Subcutaneous adipose tissue (tissue), 4 donors: ENCODE data around the gene ABCA4. TPM values are rescaled to one million over a fixed set of nuclear protein-coding genes. Genes with fewer than 3 reads are reported as not detected.

ENCODE experiments used
- total RNA-seq, 4 donors: library from RNA; depleted of rRNA; stranded (reverse); fragments of >200 nt; gene quantifications; one replicate each; pipeline ENCODE4 v1.1.0, GENCODE V29; 2016
- TF ChIP-seq, protein P1 (sequence below): fragments of 450-650 bp; IDR thresholded peaks from one replicate; pipeline ENCODE4 v1.5.1; 2016; ENCODE audit warnings: low read depth, mild to moderate bottlenecking, control low read depth, antibody characterized with exemption, moderate library complexity

The ABCA4 gene
- total RNA-seq, 4 donors from 2014 or later: 0.16 to 0.51 (median 0.30) TPM

DNA sequence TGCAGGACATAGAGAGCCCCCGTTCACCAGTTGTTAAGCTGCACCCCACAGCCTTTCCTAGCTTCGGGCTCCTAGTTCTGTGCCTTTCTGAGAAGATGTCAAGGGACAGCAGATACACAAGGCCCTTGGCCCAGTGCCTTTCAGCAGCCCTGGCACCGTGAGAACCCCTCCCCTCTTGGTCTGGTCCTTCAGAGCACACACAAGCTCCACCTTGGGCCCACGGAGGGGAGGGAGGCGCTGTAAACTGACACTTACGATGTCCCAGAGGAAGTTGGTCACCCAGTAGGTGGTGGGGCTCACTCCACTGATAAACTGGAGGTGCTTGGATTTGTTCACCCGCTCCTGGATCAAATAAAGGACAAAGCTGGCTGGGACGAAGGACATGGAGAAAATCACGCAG is 101.6 kb downstream of the ABCA4 start:
- TF ChIP-seq, protein P1, sequence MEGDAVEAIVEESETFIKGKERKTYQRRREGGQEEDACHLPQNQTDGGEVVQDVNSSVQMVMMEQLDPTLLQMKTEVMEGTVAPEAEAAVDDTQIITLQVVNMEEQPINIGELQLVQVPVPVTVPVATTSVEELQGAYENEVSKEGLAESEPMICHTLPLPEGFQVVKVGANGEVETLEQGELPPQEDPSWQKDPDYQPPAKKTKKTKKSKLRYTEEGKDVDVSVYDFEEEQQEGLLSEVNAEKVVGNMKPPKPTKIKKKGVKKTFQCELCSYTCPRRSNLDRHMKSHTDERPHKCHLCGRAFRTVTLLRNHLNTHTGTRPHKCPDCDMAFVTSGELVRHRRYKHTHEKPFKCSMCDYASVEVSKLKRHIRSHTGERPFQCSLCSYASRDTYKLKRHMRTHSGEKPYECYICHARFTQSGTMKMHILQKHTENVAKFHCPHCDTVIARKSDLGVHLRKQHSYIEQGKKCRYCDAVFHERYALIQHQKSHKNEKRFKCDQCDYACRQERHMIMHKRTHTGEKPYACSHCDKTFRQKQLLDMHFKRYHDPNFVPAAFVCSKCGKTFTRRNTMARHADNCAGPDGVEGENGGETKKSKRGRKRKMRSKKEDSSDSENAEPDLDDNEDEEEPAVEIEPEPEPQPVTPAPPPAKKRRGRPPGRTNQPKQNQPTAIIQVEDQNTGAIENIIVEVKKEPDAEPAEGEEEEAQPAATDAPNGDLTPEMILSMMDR: no peak

DNA sequence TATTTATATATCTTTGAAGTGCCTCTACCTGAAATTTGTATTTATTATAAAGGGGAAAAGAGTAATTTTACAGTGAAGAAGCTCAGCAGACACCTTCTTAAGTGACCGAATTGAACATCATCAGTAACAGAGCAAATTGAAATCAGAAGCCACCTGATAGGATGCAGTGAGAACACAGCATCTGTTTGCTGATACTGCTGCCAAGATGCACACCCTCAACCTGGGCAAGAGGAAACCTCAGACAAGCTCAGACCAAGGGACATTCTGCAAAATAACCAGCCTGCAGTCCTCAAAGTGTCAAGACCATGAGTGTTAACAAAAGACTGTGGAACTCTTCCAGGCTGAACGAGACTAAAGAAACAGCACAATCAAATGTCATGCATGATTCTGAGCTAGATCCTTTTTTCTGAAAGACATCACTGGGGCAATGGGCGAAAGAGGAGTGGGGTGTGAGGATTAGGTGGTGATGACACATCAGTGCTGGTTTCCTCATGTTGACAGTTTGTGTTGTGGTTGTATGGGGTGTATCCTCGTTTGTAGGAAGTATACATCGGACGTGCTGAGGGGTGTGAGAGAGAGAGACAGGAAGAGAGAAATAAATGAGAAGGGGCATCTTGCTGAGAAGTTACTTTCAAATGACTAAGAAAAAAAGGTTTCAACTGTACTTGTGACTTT is 103.7 kb downstream of the ABCA4 start:
- TF ChIP-seq, protein P1: no peak

DNA sequence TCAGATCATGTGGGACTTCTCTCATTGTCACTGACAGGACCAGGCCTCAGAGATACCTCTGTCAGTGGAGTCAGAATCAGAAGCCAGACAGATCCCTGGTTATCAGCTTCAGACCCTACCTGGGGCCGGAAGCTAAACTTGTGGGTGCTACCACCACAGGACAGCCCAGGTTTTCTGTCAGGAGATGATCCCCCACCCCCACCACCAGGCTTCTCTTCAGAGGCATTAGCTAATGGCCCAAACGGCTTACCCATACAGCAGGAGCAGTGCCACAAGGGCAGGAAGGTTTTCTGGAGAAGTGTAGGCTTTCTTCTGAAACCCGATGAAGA is 105.5 kb downstream of the ABCA4 start:
- TF ChIP-seq, protein P1: no peak

DNA sequence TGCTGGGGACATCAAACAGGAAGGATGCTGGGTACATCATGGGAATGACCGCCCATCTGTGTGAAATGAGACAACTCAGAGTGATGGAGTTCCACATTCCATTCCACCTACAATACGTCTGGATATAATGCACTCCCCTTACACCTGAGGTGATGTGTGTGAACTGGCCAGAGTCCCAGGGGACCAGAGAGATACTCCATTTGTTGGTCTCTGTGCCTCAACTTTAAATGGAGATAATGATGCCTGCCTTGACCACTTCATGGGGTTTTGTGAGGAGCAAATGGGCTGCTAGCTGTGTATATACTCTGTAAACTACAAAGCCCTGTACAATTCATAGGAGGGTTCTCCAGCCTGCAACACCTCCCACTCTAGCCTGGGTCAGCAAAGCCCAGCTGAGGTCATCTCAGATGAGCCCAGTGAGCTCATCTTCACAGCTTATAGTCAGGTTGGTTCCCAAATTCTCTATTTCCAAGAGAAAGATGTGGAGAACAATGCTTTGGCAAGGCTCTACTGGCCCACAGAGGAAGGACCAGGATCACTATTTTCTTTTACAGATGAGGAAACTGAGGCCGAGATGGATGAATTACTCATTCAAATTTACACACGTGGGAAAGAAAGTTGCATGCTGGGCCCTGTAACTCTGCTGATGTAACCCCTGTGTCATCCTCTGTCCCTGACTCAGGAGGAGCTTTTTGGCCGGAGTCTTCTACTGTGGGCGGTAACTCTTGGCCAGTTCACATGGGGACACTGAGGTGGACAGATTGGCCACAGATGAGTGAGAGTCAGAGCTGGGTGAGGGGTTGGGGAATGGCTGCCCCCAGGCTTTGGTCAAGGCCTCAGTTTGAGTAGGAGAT is 106.1 kb downstream of the ABCA4 start:
- TF ChIP-seq, protein P1: no peak

DNA sequence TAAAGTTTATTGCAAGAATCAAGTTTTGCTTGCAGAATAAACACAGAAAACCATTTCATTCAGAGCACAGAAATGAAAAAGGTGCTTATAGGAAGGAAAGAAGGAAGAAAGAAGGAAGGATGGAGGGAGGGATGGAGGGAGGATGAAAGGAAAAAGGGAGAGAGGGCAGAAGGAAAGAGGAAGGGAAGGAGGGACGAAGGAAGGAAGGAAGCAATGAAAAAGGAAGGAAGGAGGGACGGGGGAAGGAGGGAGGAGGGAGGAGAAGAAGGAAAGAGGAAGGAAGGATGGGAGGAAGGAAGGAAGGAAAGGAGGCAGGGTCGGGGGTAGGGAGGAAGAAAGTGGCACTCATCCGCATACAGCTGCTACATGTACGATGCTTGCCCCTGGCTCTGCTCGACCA is 106.9 kb downstream of the ABCA4 start:
- TF ChIP-seq, protein P1: no peak

DNA sequence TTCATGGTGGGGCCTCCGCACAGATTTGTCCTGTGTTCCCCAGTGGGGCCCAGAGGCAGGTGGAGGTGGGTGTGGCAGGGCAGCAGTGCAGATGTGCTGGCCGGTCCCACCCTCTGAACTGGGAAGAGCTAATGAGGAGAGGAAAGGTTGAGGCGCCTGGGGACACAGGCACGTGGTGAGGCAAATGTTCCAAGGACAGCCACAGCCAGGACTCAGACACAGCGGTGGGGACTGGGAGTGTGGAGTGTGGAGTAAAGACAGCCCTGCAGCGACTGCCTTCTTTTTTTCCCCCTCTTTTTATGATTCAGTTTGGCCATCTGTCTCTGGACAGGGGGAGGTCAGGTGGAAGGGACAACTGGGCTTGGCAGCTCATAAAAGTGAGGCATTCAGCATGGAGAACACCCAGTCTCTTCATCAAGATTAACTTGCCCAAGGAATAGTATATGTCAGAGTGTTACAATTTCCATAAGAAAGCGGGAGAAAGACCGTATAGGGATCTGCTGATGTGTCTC is 107.5 kb downstream of the ABCA4 start:
- TF ChIP-seq, protein P1: no peak

DNA sequence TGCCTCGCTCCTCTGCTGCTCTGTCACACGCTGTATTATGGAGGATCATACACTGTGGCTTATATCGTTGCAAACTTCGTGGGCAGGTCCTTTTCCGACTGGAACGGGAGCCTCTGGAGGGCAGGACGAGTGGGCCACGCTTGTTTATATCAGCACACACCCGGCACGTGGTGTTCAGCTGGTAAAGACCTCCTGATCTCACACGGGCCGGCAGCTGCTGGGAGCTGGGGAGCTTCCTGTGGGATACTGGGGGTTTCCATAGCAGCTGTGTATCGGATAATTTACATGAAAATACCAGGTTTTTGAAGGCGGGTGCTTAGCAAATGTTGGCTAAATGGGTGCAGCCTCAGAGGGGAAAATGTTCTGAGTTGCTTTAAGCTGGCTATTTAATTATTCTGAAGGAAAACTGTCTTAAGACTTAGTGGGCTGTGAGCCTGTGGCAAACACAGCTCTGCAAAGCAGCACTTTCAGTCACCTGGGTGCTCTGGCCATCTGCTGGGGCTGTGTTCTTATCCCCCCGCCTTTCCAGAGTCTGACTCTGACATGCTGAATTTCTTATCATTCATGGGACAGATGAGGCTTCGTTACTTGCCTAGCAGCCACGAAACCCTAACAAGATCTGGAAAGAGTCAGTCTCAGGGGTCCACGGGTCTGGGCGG is 108.1 kb downstream of the ABCA4 start:
- TF ChIP-seq, protein P1: no peak
